ENCODE results near the gene MFAP3L.

- TF ChIP-seq CTCF (IDR thresholded peaks at IDR 0.05; ENCODE audit: poor library complexity, severe bottlenecking) (no peak), EZH2 (IDR thresholded peaks at IDR 0.05; ENCODE audit: borderline replicate concordance, insufficient read depth, low read length, poor library complexity, severe bottlenecking) (no peak), EP300 (conservative IDR thresholded peaks at IDR 0.05; ENCODE audit: poor library complexity, severe bottlenecking) (no peak), POLR2AphosphoS5 (IDR thresholded peaks at IDR 0.05) (no peak), RAD21 (conservative IDR thresholded peaks at IDR 0.05) (no peak)
- TF ChIP-seq, protein P1, sequence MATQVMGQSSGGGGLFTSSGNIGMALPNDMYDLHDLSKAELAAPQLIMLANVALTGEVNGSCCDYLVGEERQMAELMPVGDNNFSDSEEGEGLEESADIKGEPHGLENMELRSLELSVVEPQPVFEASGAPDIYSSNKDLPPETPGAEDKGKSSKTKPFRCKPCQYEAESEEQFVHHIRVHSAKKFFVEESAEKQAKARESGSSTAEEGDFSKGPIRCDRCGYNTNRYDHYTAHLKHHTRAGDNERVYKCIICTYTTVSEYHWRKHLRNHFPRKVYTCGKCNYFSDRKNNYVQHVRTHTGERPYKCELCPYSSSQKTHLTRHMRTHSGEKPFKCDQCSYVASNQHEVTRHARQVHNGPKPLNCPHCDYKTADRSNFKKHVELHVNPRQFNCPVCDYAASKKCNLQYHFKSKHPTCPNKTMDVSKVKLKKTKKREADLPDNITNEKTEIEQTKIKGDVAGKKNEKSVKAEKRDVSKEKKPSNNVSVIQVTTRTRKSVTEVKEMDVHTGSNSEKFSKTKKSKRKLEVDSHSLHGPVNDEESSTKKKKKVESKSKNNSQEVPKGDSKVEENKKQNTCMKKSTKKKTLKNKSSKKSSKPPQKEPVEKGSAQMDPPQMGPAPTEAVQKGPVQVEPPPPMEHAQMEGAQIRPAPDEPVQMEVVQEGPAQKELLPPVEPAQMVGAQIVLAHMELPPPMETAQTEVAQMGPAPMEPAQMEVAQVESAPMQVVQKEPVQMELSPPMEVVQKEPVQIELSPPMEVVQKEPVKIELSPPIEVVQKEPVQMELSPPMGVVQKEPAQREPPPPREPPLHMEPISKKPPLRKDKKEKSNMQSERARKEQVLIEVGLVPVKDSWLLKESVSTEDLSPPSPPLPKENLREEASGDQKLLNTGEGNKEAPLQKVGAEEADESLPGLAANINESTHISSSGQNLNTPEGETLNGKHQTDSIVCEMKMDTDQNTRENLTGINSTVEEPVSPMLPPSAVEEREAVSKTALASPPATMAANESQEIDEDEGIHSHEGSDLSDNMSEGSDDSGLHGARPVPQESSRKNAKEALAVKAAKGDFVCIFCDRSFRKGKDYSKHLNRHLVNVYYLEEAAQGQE (IDR thresholded peaks at IDR 0.05; ENCODE audit: borderline replicate concordance): no peak
Observed at GRCh38 chr4:169998981-169999380, 27.2 kb downstream of the MFAP3L start.

All from neural cell (in vitro differentiated cells).